ENCODE data around the gene MCM9. TPM values are rescaled to one million over a fixed set of nuclear protein-coding genes. Genes with fewer than 3 reads are reported as not detected.

The MCM9 gene
- total RNA-seq = 10 to 100 TPM in 2 of 6 donors, 1 to 10 TPM in 4; 7.5 to 14.4 (median 8.9) TPM
- polyA plus RNA-seq = 1 to 10 TPM; 5.0 to 5.9 TPM

- no peak for TF ChIP-seq CTCF (IDR thresholded peaks at IDR 0.05)
- Histone ChIP-seq H3K4me3 (peak within 1 kb of the TSS; percentile 55 to 73 (median 63)), H3K36me3 (peaks cover 0 to under 1% (median under 1%) of the 10 kb centered on the region in 3 donors), H3K27me3 (no peaks in the 10 kb centered on the region), H3K4me1 (peaks cover 0 to 27% (median 4%) of the 10 kb centered on the region in 3 donors), H3K27ac (peak within 1 kb of the TSS; percentile 85 to 95 (median 91)), H3K9me3 (no peaks in the 10 kb centered on the region)
- intact Hi-C loops (cut with DNase I) = no loop called here
- FAIRE-seq (no peak), ATAC-seq (peak; percentile 94 to 98 (median 95)), DNase-seq (peak; percentile 89 to 96 (median 94))
- 0 to 1% methylated on average over 85 to 95 of the region's 95 CpGs for WGBS, 2 donors
These were observed at the start of gene MCM9 for GRCh38 chr6:118934461-118935330. Gene MCM9 (minus strand): TSS chr6:118935159. CDS start chr6:118931723, 3,436 bp downstream.

GRCh38 chr6:118984342-118984741, 49.4 kb upstream of the MCM9 start:
- Histone ChIP-seq H3K9me3 (no peaks in the 10 kb centered on the region), H3K36me3 (no peaks in the 10 kb centered on the region), H3K4me1 (no peaks in the 10 kb centered on the region), H3K4me3 (no peak overlapping the region), H3K27ac (no peak overlapping the region), H3K27me3 (no peaks in the 10 kb centered on the region)
- no peak for TF ChIP-seq CTCF (IDR thresholded peaks at IDR 0.05)
- intact Hi-C loops (cut with DNase I) = loop anchor here in 1 of 3 donors (10.0 kb wide), 1 partner anchor 120 kb away; no protein-coding TSS in a partner anchor
- FAIRE-seq = no peak
- WGBS, 2 donors = 95 to 98% methylated on average over 2 of the region's 2 CpGs
- no peak for DNase-seq
- no peak for ATAC-seq

- intact Hi-C loops (cut with DNase I) = loop anchor here in 1 of 3 donors (10.0 kb wide), 1 partner anchor 122 kb away; no protein-coding TSS in a partner anchor
These were observed 47.6 kb upstream of the MCM9 start for GRCh38 chr6:118982575-118982911.

GRCh38 chr6:118981884-118982574, 47.1 kb upstream of the MCM9 start:
- H3K4me1 ChIP-seq = no peaks in the 10 kb centered on the region
- H3K27ac ChIP-seq = no peak overlapping the region
- no peak for TF ChIP-seq CTCF (IDR thresholded peaks at IDR 0.05)
- WGBS, 2 donors = 77 to 92% methylated on average over 6 of the region's 6 CpGs
- H3K9me3 ChIP-seq = no peaks in the 10 kb centered on the region
- ATAC-seq (no peak), FAIRE-seq (no peak), DNase-seq (no peak)
- no peaks in the 10 kb centered on the region for H3K36me3 ChIP-seq
- no peaks in the 10 kb centered on the region for H3K27me3 ChIP-seq
- intact Hi-C loops (cut with DNase I) = loop anchor here in 1 of 3 donors (10.0 kb wide), 1 partner anchor 123 kb away; no protein-coding TSS in a partner anchor
- no peak overlapping the region for H3K4me3 ChIP-seq

More at GRCh38 chr6:118982575-118982911, 47.6 kb upstream of the MCM9 start:
- 84 to 85% methylated on average over 3 of the region's 3 CpGs for WGBS, 2 donors
- no peak for TF ChIP-seq CTCF (IDR thresholded peaks at IDR 0.05)
- Histone ChIP-seq H3K9me3 (no peaks in the 10 kb centered on the region), H3K36me3 (no peaks in the 10 kb centered on the region), H3K4me1 (no peaks in the 10 kb centered on the region), H3K27ac (no peak overlapping the region), H3K4me3 (no peak overlapping the region), H3K27me3 (no peaks in the 10 kb centered on the region)
- FAIRE-seq (no peak), ATAC-seq (no peak), DNase-seq (no peak)

All from pancreas (tissue), 10 donors.